ENCODE results near the gene PPP2R5E. TPM values are rescaled to one million over a fixed set of nuclear protein-coding genes. Genes with fewer than 3 reads are reported as not detected.

Gene PPP2R5E
- total and polyA plus RNA-seq, 9 of the 15 experiments (the other 6 are each of a cell fraction or from before 2014, with no cell fraction given): 4.2 to 30.3 (median 11.0) TPM

GRCh38 chr14:63499701-63500250, 43.4 kb downstream of the PPP2R5E start:
- FAIRE-seq: no peak
- no peak for ATAC-seq
- no TSS peak for BruUV-seq (replicated peaks)
- no peaks in the 10 kb centered on the region; a peak in 1 of 5 replicates for H3K4me1 ChIP-seq (replicated peaks in 1 of 2; ENCODE audit: control insufficient read depth in 2 of 2, insufficient read depth in 2 of 2, low read length in 2 of 2)
- TF ChIP-seq ZNF347 (CRISPR knock-in tag; IDR thresholded peaks at IDR 0.05; ENCODE audit: low read depth) (no peak), ESRRB (CRISPR knock-in tag; IDR thresholded peaks at IDR 0.05; ENCODE audit: borderline replicate concordance) (no peak), GTF2F1 (IDR thresholded peaks at IDR 0.05; ENCODE audit: low read depth, low read length) (no peak)
- intact Hi-C loops (cut with micrococcal nuclease) (no loop called here), in situ Hi-C loops (cut with MboI) (no loop called here)
- peaks cover 30% of the 10 kb centered on the region for H3K79me2 ChIP-seq (ENCODE audit: control insufficient read depth, insufficient read depth, low read length)
- H3K9me1 ChIP-seq (ENCODE audit: control insufficient read depth, insufficient read depth, low read length): no peaks in the 10 kb centered on the region
- no peak overlapping the region for H3K4me3 ChIP-seq
- no peaks in the 10 kb centered on the region for H3K27me3 ChIP-seq (ENCODE audit: control insufficient read depth in 2 of 2, insufficient read depth in 2 of 2, low read length in 2 of 2)
- H3K4me2 ChIP-seq (ENCODE audit: insufficient read depth, low read length): no peak overlapping the region
- no peak overlapping the region for H3K9ac ChIP-seq (ENCODE audit: insufficient read depth in 1 of 2, low read depth in 2 of 2, low read length in 2 of 2)
- WGBS (ENCODE audit: insufficient coverage, low coverage, missing lambda C conversion rate): 100% methylated on average over 1 of the region's 1 CpG
- H4K20me1 ChIP-seq (replicated peaks; ENCODE audit: control insufficient read depth, insufficient read depth, low read length): no peaks in the 10 kb centered on the region
- ChIA-PET CTCF (ENCODE audit: low intra/inter-chr PET ratio) (no interaction called here), POLR2A (interaction anchor here (0.7 kb wide), 1 partner anchor 11 kb away, joined by 4 read pairs; no protein-coding TSS in a partner anchor)
- no peak for DNase-seq (ENCODE audit: extremely low read depth in 1 of 4, low spot score in 3 of 4)
- no peaks in the 10 kb centered on the region for H3K36me3 ChIP-seq (ENCODE audit: control insufficient read depth, insufficient read depth, low read length)
- no peak overlapping the region for H3K27ac ChIP-seq (ENCODE audit: extremely low read depth, low read depth, low read length)
- no peaks in the 10 kb centered on the region for H3K9me3 ChIP-seq (replicated peaks; ENCODE audit: control insufficient read depth, insufficient read depth, low read depth, low read length)
- no peak overlapping the region for H2AFZ ChIP-seq (ENCODE audit: low read depth, low read length)

GRCh38 chr14:63496837-63497400, 46.3 kb downstream of the PPP2R5E start:
- no peak overlapping the region for H3K4me3 ChIP-seq
- no peaks in the 10 kb centered on the region for H3K36me3 ChIP-seq (ENCODE audit: control insufficient read depth, insufficient read depth, low read length)
- H3K9me1 ChIP-seq (ENCODE audit: control insufficient read depth, insufficient read depth, low read length): no peaks in the 10 kb centered on the region
- H3K9ac ChIP-seq (ENCODE audit: insufficient read depth in 1 of 2, low read depth in 2 of 2, low read length in 2 of 2): no peak overlapping the region
- CTCF ChIA-PET (ENCODE audit: low intra/inter-chr PET ratio): no interaction called here
- TF ChIP-seq GATAD2B (IDR thresholded peaks at IDR 0.05; ENCODE audit: borderline replicate concordance): no peak
- no peak for TF ChIP-seq GATAD2A (IDR thresholded peaks at IDR 0.05)
- no peaks in the 10 kb centered on the region; the same call in 1 of the 2 replicates for H4K20me1 ChIP-seq (replicated peaks; ENCODE audit: control insufficient read depth, insufficient read depth, low read length)
- ATAC-seq (no peak), FAIRE-seq (no peak), DNase-seq (ENCODE audit: extremely low read depth in 1 of 4, low spot score in 3 of 4) (no peak)
- no TSS peak for BruUV-seq (replicated peaks)
- H3K4me2 ChIP-seq (ENCODE audit: insufficient read depth, low read length): no peak overlapping the region
- H3K27ac ChIP-seq (ENCODE audit: extremely low read depth, low read depth, low read length): no peak overlapping the region
- no peaks in the 10 kb centered on the region for H3K27me3 ChIP-seq (ENCODE audit: control insufficient read depth in 2 of 2, insufficient read depth in 2 of 2, low read length in 2 of 2)
- 63% methylated on average over 2 of the region's 2 CpGs for WGBS (ENCODE audit: insufficient coverage, low coverage, missing lambda C conversion rate)
- intact Hi-C loops (cut with micrococcal nuclease): no loop called here
- POLR2A ChIA-PET: no interaction called here
- H3K79me2 ChIP-seq (ENCODE audit: control insufficient read depth, insufficient read depth, low read length): peaks cover 28% of the 10 kb centered on the region
- in situ Hi-C loops (cut with MboI): no loop called here
- no peak overlapping the region for H2AFZ ChIP-seq (ENCODE audit: low read depth, low read length)
- peaks cover 0 to 4% of the 10 kb centered on the region in 2 experiments; a peak in 2 of 5 replicates for H3K4me1 ChIP-seq (replicated peaks in 1 of 2; ENCODE audit: control insufficient read depth in 2 of 2, insufficient read depth in 2 of 2, low read length in 2 of 2)
- H3K9me3 ChIP-seq (replicated peaks; ENCODE audit: control insufficient read depth, insufficient read depth, low read depth, low read length): no peaks in the 10 kb centered on the region
